Measurements from ENCODE around the gene CADM3.

The CADM3 gene

DNA sequence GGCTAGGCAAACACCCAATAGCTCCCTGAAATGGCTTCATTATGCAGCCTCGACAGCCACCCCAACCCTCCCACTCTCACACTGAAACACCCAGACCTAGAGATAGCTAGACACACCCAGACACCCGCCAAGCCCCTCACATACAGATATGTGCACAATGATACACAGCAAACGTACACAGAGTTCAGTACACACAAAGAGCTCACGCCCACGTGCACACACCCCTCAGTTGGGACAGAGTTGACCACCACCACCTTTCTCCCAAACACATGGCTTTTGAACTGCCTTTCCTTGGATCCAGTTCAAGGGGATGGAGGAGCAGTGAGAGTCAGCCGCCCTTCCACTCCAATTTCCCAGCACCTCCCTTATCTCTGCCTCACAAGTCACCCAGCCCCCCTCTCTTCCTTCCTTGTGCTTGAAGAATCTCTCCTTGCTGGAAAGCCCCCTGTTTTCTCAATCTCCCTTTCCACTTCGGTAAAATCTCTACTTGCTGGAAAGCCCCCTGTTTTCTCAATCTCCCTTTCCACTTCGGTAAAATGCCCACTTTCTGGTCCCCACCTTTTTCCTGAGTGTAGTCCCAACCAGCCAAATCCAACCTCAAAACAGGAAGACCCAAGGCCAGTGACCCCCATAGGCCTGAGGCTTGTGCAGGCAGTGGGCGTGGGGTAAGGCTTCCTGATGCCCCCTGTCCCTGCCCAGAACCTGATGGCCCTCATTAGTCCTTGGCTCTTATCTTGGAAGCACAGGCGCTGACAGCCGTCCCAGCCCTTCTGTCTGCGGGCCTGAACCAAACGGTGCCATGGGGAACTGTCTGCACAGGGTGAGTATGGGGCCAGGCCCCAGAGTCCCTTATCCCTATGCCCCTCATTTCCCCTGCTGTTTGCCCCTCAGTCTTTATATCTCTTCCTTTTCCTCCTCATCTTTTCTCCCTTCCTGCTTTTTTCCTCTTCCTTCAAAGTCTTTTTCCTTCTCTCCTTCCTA is 33.0 kb downstream of the CADM3 start, which contains the start of gene ACKR1:
ACKR1 (plus strand) TSS at position 715 of the 981 bp plus-strand sequence; CDS start at position 800, 85 bp downstream.
- Histone ChIP-seq H2AFZ (ENCODE audit: low read depth, low read length, severe bottlenecking) (no peak within 1 kb of the TSS), H3K79me2 (ENCODE audit: insufficient read depth, low read length) (no peaks in the 10 kb centered on the region), H3K27me3 (ENCODE audit: low read length) (no peaks in the 10 kb centered on the region), H3K9me3 (ENCODE audit: insufficient read depth, low read length) (no peaks in the 10 kb centered on the region), H3K27ac (ENCODE audit: low read depth, low read length) (no peak within 1 kb of the TSS), H3K36me3 (ENCODE audit: low read length) (no peaks in the 10 kb centered on the region), H4K20me1 (ENCODE audit: low read depth, low read length) (no peaks in the 10 kb centered on the region), H3K4me2 (ENCODE audit: low read depth, low read length, poor library complexity, severe bottlenecking) (no peak within 1 kb of the TSS), H3K9me2 (replicated peaks; ENCODE audit: insufficient read depth, low read length) (no peaks in the 10 kb centered on the region), H3F3A (ENCODE audit: insufficient read depth) (no peaks in the 10 kb centered on the region), H3K9ac (ENCODE audit: low read length) (no peak within 1 kb of the TSS), H3K4me3 (ENCODE audit: insufficient read depth, low read length, poor library complexity, severe bottlenecking) (no peak within 1 kb of the TSS)
- TF ChIP-seq EZH2phosphoT487 (conservative IDR thresholded peaks at IDR 0.05; ENCODE audit: low read length), result no peak
- no peak for TF ChIP-seq CTCF (IDR thresholded peaks at IDR 0.05; ENCODE audit: insufficient read depth, low read length, poor library complexity, severe bottlenecking)

GRCh38 chr1:159205225-159205624 is 33.8 kb downstream of the CADM3 start:
- Histone ChIP-seq H3K4me2 (ENCODE audit: low read depth, low read length, poor library complexity, severe bottlenecking) (no peak overlapping the region), H3K9me3 (ENCODE audit: insufficient read depth, low read length) (no peaks in the 10 kb centered on the region), H3F3A (ENCODE audit: insufficient read depth) (no peaks in the 10 kb centered on the region)

GRCh38 chr1:159206110-159206509 is 34.7 kb downstream of the CADM3 start:
- no peak overlapping the region for H2AFZ ChIP-seq (ENCODE audit: low read depth, low read length, severe bottlenecking)
- H3K27me3 ChIP-seq (ENCODE audit: low read length), result no peaks in the 10 kb centered on the region
- TF ChIP-seq CTCF (IDR thresholded peaks at IDR 0.05; ENCODE audit: insufficient read depth, low read length, poor library complexity, severe bottlenecking) (no peak), EZH2phosphoT487 (conservative IDR thresholded peaks at IDR 0.05; ENCODE audit: low read length) (no peak)
- H3K36me3 ChIP-seq (ENCODE audit: low read length), result no peaks in the 10 kb centered on the region
- no peaks in the 10 kb centered on the region for H3K9me3 ChIP-seq (ENCODE audit: insufficient read depth, low read length)
- H3K4me2 ChIP-seq (ENCODE audit: low read depth, low read length, poor library complexity, severe bottlenecking), result no peak overlapping the region
- H3K27ac ChIP-seq (ENCODE audit: low read depth, low read length), result no peak overlapping the region
- no peak overlapping the region for H3K9ac ChIP-seq (ENCODE audit: low read length)
- no peaks in the 10 kb centered on the region for H4K20me1 ChIP-seq (ENCODE audit: low read depth, low read length)
- H3F3A ChIP-seq (ENCODE audit: insufficient read depth), result no peaks in the 10 kb centered on the region
- H3K9me2 ChIP-seq (replicated peaks; ENCODE audit: insufficient read depth, low read length), result no peaks in the 10 kb centered on the region
- no peak overlapping the region for H3K4me3 ChIP-seq (ENCODE audit: insufficient read depth, low read length, poor library complexity, severe bottlenecking)
- no peaks in the 10 kb centered on the region for H3K79me2 ChIP-seq (ENCODE audit: insufficient read depth, low read length)

More at GRCh38 chr1:159205225-159205624, 33.8 kb downstream of the CADM3 start:
- Histone ChIP-seq H3K9ac (ENCODE audit: low read length) (no peak overlapping the region), H3K79me2 (ENCODE audit: insufficient read depth, low read length) (no peaks in the 10 kb centered on the region), H3K27ac (ENCODE audit: low read depth, low read length) (no peak overlapping the region), H3K9me2 (replicated peaks; ENCODE audit: insufficient read depth, low read length) (no peaks in the 10 kb centered on the region), H3K36me3 (ENCODE audit: low read length) (no peaks in the 10 kb centered on the region), H4K20me1 (ENCODE audit: low read depth, low read length) (no peaks in the 10 kb centered on the region), H3K27me3 (ENCODE audit: low read length) (no peaks in the 10 kb centered on the region), H2AFZ (ENCODE audit: low read depth, low read length, severe bottlenecking) (no peak overlapping the region), H3K4me3 (ENCODE audit: insufficient read depth, low read length, poor library complexity, severe bottlenecking) (no peak overlapping the region)
- TF ChIP-seq CTCF (IDR thresholded peaks at IDR 0.05; ENCODE audit: insufficient read depth, low read length, poor library complexity, severe bottlenecking) (no peak), EZH2phosphoT487 (conservative IDR thresholded peaks at IDR 0.05; ENCODE audit: low read length) (no peak)
